ENCODE results near the gene CALY.
"Not testable (repeated sequence)": the region's sequence is repeated elsewhere in the genome, so short reads cannot be mapped to it uniquely, and the experiment has no call there.

CALY gene

DNA sequence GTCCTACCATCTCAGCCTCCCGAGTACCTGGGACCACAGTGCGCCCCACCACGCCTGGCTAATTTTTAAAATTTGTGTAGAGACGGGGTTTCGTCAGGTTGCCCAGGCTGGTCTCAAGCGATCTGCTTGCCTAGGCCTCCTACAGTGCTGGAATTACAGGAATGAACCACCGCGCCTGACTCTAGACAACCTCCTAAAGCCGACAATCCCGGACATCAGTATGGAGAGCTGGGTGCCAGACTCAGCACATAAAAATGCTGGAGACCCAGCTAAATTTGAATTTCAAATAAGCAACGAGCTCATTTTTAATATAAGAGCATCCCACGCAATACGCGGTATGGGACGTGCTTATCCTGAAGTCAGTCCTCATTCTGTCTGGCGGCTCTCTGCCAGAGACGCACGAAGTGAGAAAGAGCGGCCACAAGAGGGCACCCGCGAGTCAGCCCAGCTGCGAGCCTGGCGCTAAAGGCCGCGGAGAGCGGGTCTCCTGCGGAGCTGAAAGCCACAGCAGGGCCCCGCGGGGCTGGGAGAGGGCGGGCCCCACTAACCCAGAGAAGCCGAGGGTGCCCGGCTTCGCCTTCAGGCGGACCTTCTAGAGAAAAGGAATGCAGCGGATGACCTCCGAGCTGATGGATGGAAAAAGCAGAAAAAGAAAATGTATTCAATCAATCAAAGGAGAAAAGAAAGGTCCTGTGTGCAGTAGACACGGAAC lies 7.0 kb downstream of the CALY start:
- no peak for DNase-seq (ENCODE audit: low read depth)

DNA sequence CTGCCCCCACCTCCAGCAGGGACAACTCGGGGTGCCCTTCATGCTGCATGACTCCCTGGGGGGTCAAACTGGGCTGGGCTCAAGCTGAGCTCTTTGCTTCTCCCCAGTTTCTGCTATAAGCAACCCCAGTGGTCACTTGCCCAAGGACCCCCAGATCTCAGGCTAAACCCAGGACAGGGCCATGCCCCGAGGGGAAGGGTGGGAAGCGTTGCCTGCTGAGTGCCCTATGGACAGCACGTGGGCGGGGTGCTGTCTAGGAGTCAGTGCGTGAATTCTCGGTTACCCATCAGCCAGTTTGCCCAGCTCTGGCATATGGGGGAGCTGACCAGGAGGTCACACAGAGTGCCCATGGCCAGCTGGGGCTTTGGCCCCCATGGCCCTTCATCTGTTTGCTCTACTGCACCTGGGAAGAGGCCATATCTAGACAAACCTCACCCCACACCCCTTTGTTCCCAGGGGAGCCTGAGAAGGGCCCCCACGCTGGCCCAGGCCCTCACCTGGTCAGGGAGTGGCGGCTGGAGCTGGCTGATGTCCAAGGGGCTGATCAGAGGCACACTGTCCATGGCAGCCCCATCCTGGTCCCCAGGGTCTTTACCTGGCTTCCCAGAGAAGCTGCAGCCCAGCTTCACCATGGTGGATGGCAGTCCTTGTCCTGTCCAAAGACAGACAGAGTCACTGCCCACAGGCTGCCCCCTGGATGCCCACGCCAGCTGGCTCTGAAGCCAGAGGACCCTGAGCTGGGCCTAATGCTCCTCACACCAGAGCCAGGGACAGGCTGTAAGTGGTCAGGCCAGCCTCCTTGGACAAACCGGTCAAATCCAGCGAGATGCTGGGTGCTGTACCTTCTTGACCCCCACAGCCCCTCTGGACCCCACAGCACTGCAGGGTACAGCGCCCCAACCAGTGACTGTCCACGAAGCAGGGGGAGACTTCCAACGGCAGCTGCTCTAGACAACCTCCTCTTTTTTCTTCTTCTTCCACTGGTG lies 8.0 kb downstream of the CALY start:
- DNase-seq (ENCODE audit: low read depth): no peak

DNA sequence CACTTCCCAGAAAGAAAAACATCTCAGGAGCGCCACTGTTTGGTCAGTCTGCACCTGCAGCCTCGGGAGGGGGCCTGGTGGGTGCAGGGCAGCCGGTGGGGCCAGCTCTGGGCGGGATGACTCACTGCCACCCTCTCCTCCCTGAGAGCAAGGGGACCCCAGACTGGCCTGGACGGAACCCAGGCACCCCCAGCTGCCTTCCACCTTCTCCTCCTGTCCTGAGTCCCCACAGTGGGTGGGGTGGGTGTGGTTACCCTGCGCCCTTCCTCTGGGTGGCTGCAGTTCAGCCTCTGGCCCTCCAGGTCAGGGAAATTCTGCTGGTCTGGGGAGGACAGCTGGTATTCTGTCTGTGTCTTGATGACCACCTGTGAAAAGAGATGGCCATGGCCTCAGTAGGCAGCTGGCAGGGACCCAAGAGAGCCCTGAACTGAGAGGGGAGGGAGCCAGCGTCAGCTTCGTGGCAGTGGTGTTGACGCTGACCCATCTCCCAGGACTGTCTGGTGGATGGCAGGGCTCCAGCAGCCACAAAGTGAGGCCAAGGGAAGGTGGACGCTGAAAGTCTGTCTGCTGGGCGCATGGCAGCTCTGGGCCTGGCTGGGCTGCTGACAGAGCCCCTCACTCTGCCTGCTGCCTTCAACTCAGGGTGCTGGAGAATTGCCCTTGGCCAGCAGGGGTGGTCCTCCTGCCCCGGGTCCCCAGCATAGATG lies 8.9 kb downstream of the CALY start:
- no peak for DNase-seq (ENCODE audit: low read depth)

DNA sequence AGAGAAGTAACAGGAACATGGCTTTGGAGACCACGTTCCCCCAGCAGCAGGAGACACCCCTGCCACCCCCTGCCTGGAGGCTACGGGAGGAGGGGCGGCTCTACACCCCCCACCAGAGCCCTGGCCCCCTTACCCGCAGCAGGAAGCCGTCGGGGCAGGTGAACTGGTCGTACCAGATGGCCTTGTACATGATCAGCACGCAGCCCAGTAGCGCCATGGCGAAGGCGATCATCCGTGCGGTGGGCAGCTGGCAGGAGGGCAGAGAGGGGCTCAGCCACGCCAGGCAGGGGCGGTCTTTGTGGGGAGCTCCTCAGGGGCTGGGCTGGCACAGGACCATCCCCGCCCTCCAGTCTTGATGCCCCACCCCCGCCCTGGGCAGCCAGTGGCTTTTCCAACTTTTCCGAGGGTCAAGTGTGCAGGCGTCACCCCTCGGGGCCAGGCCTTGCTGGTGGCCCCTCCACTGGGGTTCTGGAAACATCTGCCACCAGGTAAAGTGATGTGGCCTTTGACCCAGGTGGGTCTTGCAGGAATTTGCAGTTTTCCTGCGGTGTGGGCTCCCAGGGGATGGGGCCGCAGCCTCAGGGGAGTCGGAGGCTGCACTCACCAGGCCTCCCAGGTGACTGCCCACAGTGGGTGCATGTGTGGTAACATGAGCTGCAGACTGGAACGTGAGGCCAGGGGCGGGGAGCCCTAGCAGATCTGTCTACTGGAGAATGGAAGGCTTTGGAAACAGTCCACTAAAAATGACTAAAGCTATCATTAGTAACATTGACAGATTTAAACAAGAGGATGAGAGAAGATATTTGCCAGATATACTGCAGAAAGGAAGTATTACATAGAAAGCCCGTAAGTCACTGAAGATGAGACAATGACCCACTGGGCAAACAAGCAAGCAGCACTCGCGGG lies 9.7 kb downstream of the CALY start:
- no peak for DNase-seq (ENCODE audit: low read depth)

DNA sequence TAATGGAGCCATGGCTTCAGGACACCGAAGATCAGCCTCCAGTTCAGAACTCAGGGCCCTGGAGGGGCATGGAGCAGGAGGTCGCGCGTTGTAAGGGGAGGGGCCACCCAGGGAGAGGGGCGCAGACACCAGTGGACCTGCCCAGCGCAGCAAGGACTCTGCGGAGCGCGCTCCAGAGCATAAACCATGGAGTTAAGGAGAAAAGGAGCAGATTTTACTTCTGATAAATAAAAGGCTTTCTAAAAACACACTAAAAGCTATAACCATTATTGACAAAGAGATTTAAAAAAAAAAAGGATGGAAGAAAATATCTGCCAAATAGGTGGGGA lies 10.5 kb downstream of the CALY start:
- no peak for DNase-seq (ENCODE audit: low read depth)

DNA sequence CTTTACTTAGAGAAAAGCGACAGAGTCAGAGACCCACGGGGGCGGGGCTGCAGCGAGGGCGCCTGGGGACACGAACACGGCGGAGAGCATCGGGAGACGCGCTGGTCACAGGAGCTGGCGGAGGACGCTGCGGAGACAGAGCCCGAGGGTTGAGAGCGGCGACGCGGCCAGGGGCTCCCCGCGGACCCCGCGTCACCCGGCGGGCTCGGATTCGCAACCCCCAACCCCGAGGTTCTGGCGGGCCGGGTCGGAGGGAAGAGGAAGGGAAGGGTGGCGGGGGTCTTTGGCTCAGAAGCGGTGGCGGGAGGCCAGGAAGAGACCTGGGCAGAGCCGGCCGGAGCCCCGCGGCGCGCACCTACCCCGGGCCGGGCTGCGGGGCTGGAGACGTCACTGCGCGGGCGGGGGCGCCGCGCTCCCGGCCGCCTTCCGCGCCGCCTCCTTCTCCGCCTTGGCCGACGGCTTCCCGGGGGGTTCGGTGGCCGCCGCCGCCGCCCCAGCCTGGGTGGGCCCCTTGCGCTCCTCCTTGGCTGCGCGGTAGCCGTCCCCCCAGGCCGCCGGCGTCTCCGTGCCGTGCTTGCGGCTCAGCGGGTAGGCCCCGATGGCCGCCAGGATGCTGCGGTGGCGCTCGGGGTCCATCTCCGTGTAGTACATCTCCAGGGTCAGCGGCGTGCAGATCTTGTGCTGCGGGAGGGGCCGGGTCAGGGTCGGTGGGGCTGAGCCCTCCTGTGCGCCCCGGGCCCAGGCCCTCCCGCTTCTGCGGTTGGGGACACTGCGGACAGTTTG lies 11.1 kb downstream of the CALY start:
- no peak for DNase-seq (ENCODE audit: low read depth)

DNA sequence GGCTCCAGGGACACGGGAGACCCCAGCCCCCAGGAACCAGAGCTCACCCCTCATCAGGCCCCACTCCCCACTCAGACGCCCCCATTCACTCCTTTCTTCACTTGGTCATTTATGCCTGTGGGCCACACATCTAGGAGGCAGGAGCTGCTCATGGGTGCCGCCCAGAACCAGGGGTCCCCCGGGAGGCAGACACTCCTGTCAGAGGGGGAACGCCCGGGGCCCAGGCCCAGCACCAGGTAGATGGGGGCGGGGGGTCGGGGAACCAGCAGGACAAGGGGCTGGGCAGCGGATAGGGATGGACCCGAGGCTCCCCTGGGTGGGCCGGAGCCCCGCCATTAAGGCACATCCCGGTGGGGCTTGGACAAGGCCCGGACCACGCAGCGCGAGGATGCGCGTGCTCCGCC lies 11.8 kb downstream of the CALY start:
- DNase-seq (ENCODE audit: low read depth): no peak

DNA sequence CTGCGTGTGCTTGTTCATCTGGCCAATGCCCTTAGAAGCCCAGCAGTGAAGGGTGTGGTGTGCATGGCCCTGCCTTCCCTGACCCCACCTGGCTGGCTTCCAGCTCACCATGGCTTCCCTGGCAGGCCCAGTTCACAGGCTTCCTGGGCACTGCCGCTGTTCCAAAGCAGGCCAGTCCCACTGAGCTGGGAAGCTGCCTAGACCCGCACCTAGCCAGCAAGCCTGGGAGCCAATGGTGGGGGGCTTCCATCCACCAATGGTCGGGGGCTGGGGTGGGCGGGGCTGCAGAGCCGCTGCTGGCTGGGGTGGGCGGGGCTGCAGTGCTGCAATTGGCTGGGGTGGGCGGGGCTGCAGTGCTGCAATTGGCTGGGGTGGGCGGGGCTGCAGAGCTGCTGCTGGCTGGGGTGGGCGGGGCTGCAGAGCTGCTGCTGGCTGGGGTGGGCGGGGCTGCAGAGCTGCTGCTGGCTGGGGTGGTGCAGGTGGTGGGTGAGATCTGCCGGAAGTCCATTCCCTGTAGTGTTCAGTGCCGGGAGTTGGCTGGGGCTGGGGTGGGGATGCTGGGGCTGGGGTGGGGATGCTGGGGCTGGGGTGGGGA lies 12.4 kb downstream of the CALY start:
- DNase-seq (ENCODE audit: low read depth): no peak

DNA sequence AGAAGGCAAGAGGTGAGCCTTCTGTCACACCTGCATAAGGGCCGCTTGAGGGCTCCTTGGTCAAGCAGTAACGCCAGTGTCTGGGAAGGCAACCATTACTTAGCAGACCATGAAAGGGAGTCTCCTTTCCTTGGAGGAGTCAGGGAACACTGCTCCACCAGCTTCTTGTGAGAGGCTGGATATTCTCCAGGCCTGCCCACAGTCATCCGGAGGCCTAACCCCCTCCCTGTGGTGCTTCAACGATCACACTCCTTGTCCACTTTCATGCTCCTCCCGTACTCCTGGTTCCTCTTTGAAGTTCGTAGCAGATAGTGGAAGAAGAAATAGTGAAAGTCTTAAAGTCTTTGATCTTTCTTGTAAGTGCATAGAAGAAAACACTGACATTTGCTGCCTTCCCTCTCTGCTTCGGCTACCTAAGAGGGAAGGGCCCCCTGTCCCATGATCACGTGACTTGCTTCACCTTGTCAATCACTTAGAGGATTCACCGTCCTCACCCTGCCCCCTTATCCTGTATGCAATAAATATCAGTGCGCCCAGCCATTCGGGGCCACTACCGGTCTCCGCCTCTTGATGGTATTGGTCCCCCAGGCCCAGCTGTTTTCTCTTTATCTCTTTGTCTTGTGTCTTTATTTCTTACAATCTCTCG lies 14.5 kb downstream of the CALY start:
- not testable (repeated sequence) for DNase-seq (ENCODE audit: low read depth)

DNA sequence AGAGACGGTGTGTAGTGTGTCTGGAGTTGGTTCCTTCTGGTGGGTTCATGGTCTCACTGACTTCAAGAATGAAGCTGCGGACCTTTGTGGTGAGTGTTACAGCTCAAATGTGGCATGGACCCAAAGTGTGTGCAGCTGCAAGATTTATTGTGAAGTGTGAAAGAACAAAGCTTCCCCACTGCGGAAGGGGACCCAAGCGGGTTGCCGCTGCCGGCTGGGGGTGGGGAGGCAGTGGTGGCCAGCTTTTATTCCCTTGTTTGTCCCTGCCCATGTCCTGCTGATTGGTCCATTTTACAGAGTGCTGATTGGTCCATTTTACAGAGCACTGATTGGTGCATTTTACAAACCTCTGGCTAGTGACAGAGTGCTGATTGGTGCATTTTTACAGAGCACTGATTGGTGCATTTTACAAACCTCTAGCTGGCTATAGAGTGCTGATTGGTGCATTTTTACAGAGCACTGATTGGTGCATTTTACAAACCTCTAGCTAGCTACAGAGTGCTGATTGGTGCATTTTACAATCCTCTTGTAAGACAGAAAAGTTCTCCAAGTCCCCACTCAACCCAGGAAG lies 15.8 kb downstream of the CALY start:
- DNase-seq (ENCODE audit: low read depth): not testable (repeated sequence)

DNA sequence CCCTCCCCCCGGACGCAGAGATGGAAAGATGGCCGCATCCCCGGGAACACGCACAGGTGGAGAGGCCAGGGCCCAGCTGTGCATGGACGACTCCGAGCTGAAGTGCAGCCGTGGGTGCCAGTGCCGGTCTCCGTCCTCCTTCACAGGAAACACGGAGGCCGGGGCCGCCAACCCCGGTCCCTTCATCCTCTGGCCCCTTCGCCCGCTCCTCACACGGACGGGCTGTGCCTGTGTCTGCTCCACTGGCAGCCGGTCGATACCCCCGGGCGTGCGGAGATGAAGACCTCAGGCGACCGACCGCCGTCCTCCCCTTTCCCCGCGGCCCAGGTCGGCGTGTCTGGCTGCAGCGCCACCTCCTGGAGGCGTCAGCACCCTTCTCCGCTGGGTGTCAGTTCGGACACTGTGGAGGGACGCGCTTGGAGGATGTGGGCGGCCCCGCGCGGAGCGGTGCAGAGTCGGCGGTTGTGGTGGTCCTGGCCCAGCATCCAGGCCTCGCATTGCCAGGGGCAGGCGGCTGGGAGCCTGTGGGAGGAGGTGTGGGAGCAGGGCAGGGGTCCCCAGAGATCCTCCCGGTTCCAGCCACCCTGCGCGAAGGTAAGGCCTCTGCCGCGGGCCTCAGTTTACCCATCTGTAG lies 18.1 kb downstream of the CALY start:
- no peak for DNase-seq (ENCODE audit: low read depth)

DNA sequence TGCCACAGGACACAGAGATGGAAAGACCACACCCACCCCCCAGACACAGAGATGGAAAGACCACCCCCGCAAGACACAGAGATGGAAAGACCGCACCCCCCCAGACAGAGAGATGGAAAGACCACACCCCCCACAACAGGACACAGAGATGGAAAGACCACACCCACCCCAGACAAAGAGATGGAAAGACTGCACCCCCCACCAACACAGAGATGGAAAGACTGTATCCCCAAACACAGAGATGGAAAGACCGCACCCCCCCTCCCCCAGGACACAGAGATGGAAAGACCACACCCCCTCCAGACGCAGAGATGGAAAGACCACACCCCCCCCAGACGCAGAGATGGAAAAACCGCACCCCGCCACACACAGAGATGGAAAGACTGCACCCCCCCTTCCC lies 20.0 kb downstream of the CALY start:
- no peak for DNase-seq (ENCODE audit: low read depth)

DNA sequence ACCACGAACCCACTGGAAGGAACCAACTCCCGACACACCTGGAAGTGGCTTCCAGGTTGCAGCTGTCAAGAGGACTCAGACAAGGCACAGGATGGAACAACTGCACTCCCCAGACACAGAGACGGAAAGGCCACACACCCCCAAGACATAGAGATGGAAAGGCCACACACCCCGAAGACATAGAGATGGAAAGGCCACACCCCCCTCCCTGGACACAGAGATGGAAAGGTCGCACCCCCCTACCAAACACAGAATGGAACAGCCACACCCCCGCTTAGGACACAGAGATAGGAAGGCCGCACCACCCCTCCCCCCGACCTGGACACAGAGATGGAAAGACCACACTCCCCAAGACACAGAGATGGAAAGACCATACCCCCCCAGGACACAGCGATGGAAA lies 20.4 kb downstream of the CALY start:
- DNase-seq (ENCODE audit: low read depth): no peak

DNA sequence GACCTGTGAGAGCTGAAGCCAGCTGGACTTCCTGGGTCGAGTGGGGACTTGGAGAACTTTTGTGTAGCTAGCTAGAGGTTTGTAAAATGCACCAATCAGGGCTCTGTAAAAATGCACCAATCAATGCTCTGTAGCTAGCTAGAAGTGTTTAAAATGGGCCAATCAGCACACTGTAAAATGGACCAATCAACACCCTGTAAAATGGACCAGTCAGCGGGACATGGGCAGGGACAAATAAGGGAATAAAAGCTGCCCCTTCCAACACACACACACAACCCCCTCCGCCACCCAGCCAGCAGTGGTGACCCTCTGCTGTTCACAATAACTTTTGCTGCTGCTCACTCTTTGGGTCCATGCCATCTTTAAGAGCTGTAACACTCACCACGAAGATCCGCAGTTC lies 20.8 kb downstream of the CALY start:
- DNase-seq (ENCODE audit: low read depth): no peak

DNA sequence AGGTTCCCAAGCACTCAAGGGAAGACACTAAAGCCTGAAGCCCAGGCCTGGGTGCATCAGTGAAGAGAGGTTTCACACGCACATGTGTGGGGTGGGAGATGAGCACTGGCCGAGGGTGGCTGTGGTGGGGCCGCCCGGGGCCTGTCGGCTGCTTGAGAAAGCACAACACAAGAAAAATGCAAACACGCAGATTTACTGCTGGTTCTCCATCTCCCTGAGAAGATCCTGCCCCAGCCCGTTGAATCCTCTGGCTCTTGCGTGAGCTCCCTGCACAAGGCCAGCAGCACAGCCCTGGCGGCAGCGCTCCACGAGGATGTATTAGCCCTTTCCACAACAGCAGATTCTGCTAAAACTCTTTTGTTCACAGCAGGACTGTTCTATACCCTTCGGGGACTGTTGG lies 21.8 kb downstream of the CALY start:
- no peak for DNase-seq (ENCODE audit: low read depth)

DNA sequence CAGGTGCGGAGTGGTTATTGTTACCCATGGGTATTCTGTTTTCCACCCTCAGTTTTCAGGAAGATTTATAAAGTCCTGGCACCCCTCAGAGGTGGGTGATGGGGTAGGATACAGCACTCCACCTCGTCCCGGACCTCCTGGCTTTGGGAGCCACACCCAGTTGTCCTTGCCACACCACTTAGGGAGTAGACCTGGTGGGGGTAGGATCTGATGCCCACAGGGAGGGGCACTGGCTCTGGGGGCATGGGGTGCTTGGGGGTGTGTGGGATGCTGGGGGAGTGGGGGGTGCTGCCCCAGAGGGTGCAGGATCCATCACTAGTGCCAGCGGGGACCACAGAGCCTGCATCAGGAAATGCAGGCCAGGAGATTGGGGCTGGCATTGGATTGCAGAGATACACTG lies 23.5 kb downstream of the CALY start:
- DNase-seq (ENCODE audit: low read depth): no peak

DNA sequence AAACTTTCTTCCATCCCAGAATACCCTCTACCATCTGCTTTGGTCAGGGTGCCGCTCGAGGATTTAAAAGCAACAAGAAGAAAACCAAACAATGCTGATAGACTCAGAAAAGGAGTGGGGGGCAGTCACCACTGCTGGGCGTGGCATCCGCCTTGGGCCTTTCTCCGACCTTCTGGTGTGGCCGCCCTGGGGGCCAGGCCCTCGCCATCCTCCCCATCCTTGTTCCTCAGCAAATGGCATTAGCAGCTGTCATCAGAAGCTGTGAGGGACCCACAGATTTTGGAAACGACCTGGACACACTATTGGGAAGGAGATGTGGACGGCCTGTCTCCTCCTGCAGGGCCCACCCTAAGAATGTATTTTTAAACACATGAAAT lies 23.9 kb downstream of the CALY start:
- DNase-seq (ENCODE audit: low read depth): no peak

DNA sequence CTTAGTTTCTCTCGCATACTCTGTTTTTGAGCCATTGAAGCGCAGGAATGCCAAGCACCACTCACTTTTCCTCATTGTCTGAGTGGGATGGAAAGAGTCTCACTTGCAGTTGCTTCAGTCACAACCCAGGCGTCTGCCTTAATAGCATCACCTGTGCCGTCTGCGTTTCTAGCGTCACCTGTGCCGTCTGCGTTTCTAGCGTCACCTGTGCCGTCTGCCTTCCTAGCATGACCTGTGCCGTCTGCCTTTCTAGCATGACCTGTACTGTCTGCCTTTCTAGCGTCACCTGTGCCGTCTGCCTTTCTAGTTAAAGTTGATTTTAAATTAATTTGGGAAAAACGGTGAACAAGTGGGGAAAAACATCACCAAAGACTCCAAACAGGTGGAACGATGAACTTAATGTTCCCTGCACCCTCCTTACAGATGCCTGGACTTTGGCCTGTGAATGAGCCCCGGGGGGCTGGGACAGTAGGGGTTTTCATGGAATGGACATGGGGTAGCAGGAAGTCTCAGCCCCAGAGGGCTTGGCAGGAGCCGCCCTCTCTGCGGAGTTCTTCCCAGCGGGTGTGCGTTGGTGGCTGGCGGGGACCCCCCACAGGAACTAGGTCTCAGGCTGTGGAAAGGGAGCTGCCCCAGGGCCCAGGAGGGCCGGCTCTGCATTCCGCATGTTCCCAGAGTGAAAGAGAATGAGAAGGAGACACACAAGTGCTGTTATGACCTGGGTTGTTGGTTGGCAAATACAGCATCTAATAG lies 24.5 kb downstream of the CALY start:
- no peak for DNase-seq (ENCODE audit: low read depth)

DNA sequence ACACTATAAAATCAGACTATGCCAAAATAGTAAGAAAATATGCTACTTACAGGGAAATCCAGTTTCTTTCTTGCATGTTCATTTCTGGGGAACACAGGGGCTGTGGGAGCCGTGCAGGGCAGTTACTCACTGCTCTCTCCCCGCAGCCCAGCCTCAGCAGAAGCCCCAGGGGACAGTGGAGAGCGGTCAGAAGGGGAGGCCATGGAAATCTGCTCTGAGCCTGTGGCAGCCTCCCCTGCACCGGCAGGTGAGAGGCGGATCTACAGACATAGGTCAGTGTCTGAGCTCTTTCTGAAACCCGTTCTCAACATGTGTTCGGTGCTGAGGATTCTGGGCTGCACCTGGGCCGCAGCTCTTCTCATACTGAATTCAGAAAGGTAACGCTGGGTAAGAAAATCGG lies 25.1 kb downstream of the CALY start:
- DNase-seq (ENCODE audit: low read depth): no peak
